GM23338 (cell line): ENCODE results near the gene RBM19. TPM values are rescaled to one million over a fixed set of nuclear protein-coding genes. Genes with fewer than 3 reads are reported as not detected.

Source experiments
- ATAC-seq: fragments of 200-7000 bp; cut with Tn5 transposase; 3 replicates; pipeline ENCODE4 v1.9.1; 2020
- DNase-seq: peaks from one replicate; pipeline ENCODE4 v3.0.0-alpha.2; 2015; ENCODE audit warnings: low spot score
- H2AFZ ChIP-seq: fragments of 200-600 bp; sonication (generic); 2 replicates; pipeline ENCODE4 v1.8.0; 2016; ENCODE audit warnings: antibody characterized with exemption, mild to moderate bottlenecking, moderate library complexity
- H3F3A ChIP-seq: fragments of 200-600 bp; sonication (generic); replicated peaks from 2 replicates; pipeline ENCODE4 v1.8.0; 2017; ENCODE audit warnings: antibody characterized with exemption, mixed run types, low read depth
- H3K27ac ChIP-seq: fragments of 200-600 bp; sonication (generic); 2 replicates; pipeline ENCODE4 v1.6.1; 2016; ENCODE audit warnings: low read depth
- H3K27me3 ChIP-seq: fragments of 200-600 bp; sonication (generic); 2 replicates; pipeline ENCODE4 v1.8.0; 2016; ENCODE audit warnings: mild to moderate bottlenecking, mixed run types, moderate library complexity; ENCODE audit not compliant: insufficient read depth
- H3K36me3 ChIP-seq: fragments of 200-600 bp; sonication (generic); 2 replicates; pipeline ENCODE4 v1.8.0; 2016; ENCODE audit warnings: mild to moderate bottlenecking; ENCODE audit not compliant: insufficient read depth
- H3K4me1 ChIP-seq: fragments of 200-600 bp; sonication (generic); 2 replicates; pipeline ENCODE4 v1.8.0; 2016; ENCODE audit warnings: mild to moderate bottlenecking, moderate library complexity; ENCODE audit not compliant: insufficient read depth
- H3K4me2 ChIP-seq: fragments of 200-600 bp; sonication (generic); 2 replicates; pipeline ENCODE4 v1.7.1; 2017; ENCODE audit warnings: mixed run types
- H3K4me3 ChIP-seq: fragments of 200-600 bp; sonication (generic); 2 replicates; pipeline ENCODE4 v1.6.1; 2016; ENCODE audit warnings: mixed run types
- H3K79me2 ChIP-seq: fragments of 200-600 bp; sonication (generic); replicated peaks from 2 replicates; pipeline ENCODE4 v1.8.0; 2017; ENCODE audit warnings: mild to moderate bottlenecking; ENCODE audit not compliant: insufficient read depth
- H3K9me2 ChIP-seq: fragments of 200-600 bp; sonication (generic); 2 replicates; pipeline ENCODE4 v1.8.0; 2017; ENCODE audit not compliant: insufficient read depth
- H4K20me1 ChIP-seq: fragments of 200-600 bp; sonication (generic); replicated peaks from 2 replicates; pipeline ENCODE4 v1.8.0; 2017; ENCODE audit warnings: mild to moderate bottlenecking; ENCODE audit not compliant: insufficient read depth
- H3K27ac Mint-ChIP-seq: 2 replicates; pipeline ENCODE4 v1.8.0; 2020; ENCODE audit warnings: inconsistent platforms, mild to moderate bottlenecking, moderate library complexity, mixed read lengths
- H3K27me3 Mint-ChIP-seq: 3 replicates; pipeline ENCODE4 v1.8.0; 2022; ENCODE audit warnings: low read depth, mild to moderate bottlenecking, moderate library complexity, mixed read lengths, inconsistent platforms; ENCODE audit not compliant: insufficient read depth, poor library complexity
- H3K36me3 Mint-ChIP-seq: 3 replicates; pipeline ENCODE4 v1.8.0; 2021; ENCODE audit warnings: low read depth, mild to moderate bottlenecking, inconsistent platforms, moderate library complexity, mixed read lengths
- H3K4me1 Mint-ChIP-seq: 3 replicates; pipeline ENCODE4 v1.8.0; 2020; ENCODE audit warnings: mild to moderate bottlenecking, inconsistent platforms, mixed read lengths
- H3K4me3 Mint-ChIP-seq: 3 replicates; pipeline ENCODE4 v1.8.0; 2021; ENCODE audit warnings: moderate library complexity, mild to moderate bottlenecking, inconsistent platforms, mixed read lengths
- H3K9me3 Mint-ChIP-seq: 3 replicates; pipeline ENCODE4 v1.8.0; 2020; ENCODE audit warnings: moderate library complexity, mild to moderate bottlenecking, inconsistent platforms, mixed read lengths
- CREB1 ChIP-seq: fragments of 250-450 bp; sonication (Bioruptor Pico); IDR thresholded peaks from 2 replicates; pipeline ENCODE4 v1.5.0; 2020; ENCODE audit warnings: low read depth, mild to moderate bottlenecking, moderate library complexity
- CTCF ChIP-seq, 2 experiments: fragments of 200-600 bp in 1 of 2; sonication (generic) in 1 of 2; conservative IDR thresholded peaks; 2 replicates each; pipeline versions ENCODE4 v1.5.1 to v1.6.1; 2016 to 2017; ENCODE audit warnings: antibody characterized with exemption in 2 of 2, low read depth in 2 of 2, mild to moderate bottlenecking in 2 of 2, moderate library complexity in 1 of 2
- ETS1 ChIP-seq: IDR thresholded peaks from 2 replicates; pipeline ENCODE4 v1.6.1; 2016; ENCODE audit warnings: antibody characterized with exemption
- EZH2 ChIP-seq: fragments of 200-600 bp; sonication (generic); IDR thresholded peaks from one replicate; pipeline ENCODE4 v1.8.0; 2017; ENCODE audit warnings: antibody characterized with exemption, mild to moderate bottlenecking, low read depth; ENCODE audit not compliant: unreplicated experiment
- EZH2phosphoT487 ChIP-seq: fragments of 200-600 bp; sonication (generic); IDR thresholded peaks from one replicate; pipeline ENCODE4 v1.8.1; 2018; ENCODE audit warnings: antibody characterized with exemption; ENCODE audit not compliant: unreplicated experiment
- JUNB ChIP-seq: IDR thresholded peaks from one replicate; pipeline ENCODE4 v1.6.1; 2016; ENCODE audit warnings: antibody characterized with exemption; ENCODE audit not compliant: unreplicated experiment
- NANOG ChIP-seq: IDR thresholded peaks from 2 replicates; pipeline ENCODE4 v1.6.1; 2016; ENCODE audit warnings: antibody characterized with exemption, borderline replicate concordance
- POLR2AphosphoS5 ChIP-seq: IDR thresholded peaks from 2 replicates; pipeline ENCODE4 v1.6.1; 2016; ENCODE audit warnings: antibody characterized with exemption, low read depth
- REST ChIP-seq: IDR thresholded peaks from one replicate; pipeline ENCODE4 v1.6.1; 2018; ENCODE audit warnings: antibody characterized with exemption; ENCODE audit not compliant: unreplicated experiment
- STAT1 ChIP-seq: IDR thresholded peaks from one replicate; pipeline ENCODE4 v1.6.1; 2016; ENCODE audit warnings: antibody characterized with exemption; ENCODE audit not compliant: unreplicated experiment
- ZNF114 ChIP-seq: fragments of 250-450 bp; sonication (Bioruptor Pico); IDR thresholded peaks from 2 replicates; pipeline ENCODE4 v1.5.0; 2020; ENCODE audit warnings: mild to moderate bottlenecking, moderate library complexity
- ZNF331 ChIP-seq: fragments of 250-450 bp; sonication (Bioruptor Pico); IDR thresholded peaks from 2 replicates; pipeline ENCODE4 v1.5.0; 2020; ENCODE audit warnings: low read depth, mild to moderate bottlenecking, moderate library complexity
- ZNF462 ChIP-seq: fragments of 250-450 bp; sonication (Bioruptor Pico); IDR thresholded peaks from 2 replicates; pipeline ENCODE4 v1.5.0; 2020; ENCODE audit warnings: mild to moderate bottlenecking, moderate library complexity
- polyA plus RNA-seq: library from polyadenylated mRNA; unstranded; fragments of >200 nt; fragmentation: Nextera tagmentation; extraction: Ambion mirVana; gene quantifications from 2 replicates; pipeline ENCODE4 v1.2.1, GENCODE V29; 2016
- total RNA-seq: library from RNA; depleted of rRNA; stranded (reverse); fragments of >200 nt; shearing (Covaris generic); gene quantifications from 2 replicates; pipeline ENCODE4 v1.2.3, GENCODE V29; 2014

RBM19 gene
- total and polyA plus RNA-seq, 2 experiments from 2014 or later = 43.4 to 56.7 TPM

GRCh38 chr12:113802000-113802749, 163.9 kb downstream of the RBM19 start:
- no peak for ATAC-seq
- H3K4me1 Mint-ChIP-seq = peaks cover 17% of the 10 kb centered on the region; the same call in 2 of the 3 replicates
- H3K4me2 ChIP-seq = no peak overlapping the region

More at GRCh38 chr12:113802000-113802749, 163.9 kb downstream of the RBM19 start:
- Mint-ChIP-seq H3K4me3 (no peak overlapping the region), H3K9me3 (no peaks in the 10 kb centered on the region; the same call in 2 of the 3 replicates), H3K27me3 (peaks cover 16% of the 10 kb centered on the region), H3K36me3 (peaks cover 5% of the 10 kb centered on the region; the same call in 1 of the 3 replicates), H3K27ac (no peak overlapping the region)
- H3K27ac ChIP-seq = no peak overlapping the region
- H3K4me3 ChIP-seq = no peak overlapping the region
- H3K79me2 ChIP-seq = no peaks in the 10 kb centered on the region
- H3K36me3 ChIP-seq = no peaks in the 10 kb centered on the region
- H2AFZ ChIP-seq = no peak overlapping the region
- no peak for DNase-seq
- H3F3A ChIP-seq = no peaks in the 10 kb centered on the region
- no peaks in the 10 kb centered on the region for H3K9me2 ChIP-seq
- H3K27me3 ChIP-seq = no peaks in the 10 kb centered on the region
- H4K20me1 ChIP-seq = no peaks in the 10 kb centered on the region
- no peaks in the 10 kb centered on the region for H3K4me1 ChIP-seq
- TF ChIP-seq ZNF114 (CRISPR knock-in tag) (no peak), ZNF462 (CRISPR knock-in tag) (no peak), EZH2 (no peak), ZNF331 (no peak), REST (no peak), CTCF (conservative IDR thresholded peaks at IDR 0.05; ENCODE audit: low read depth in 2 of 2) (no peak), STAT1 (no peak), POLR2AphosphoS5 (no peak), JUNB (no peak), CREB1 (CRISPR knock-in tag) (no peak), EZH2phosphoT487 (no peak), ETS1 (no peak), NANOG (no peak)
